NAMALWA (cell line): Measurements from ENCODE around the gene RCOR2.

Experiments
- DNase-seq: peaks from one replicate; pipeline ENCODE4 v3.0.0-alpha.2; 2015; ENCODE audit warnings: low spot score

The RCOR2 gene

GRCh38 chr11:63922673-63923192 is 5.8 kb upstream of the RCOR2 start:
- no peak for DNase-seq

- DNase-seq: peak; percentile 50
These were observed 4.0 kb upstream of the RCOR2 start for GRCh38 chr11:63920939-63921417.

- DNase-seq: no peak
These were observed 3.4 kb upstream of the RCOR2 start for GRCh38 chr11:63920126-63920938.

- DNase-seq: no peak
These were observed 2.5 kb upstream of the RCOR2 start for GRCh38 chr11:63919267-63920125.

- DNase-seq: no peak
These were observed 1.7 kb upstream of the RCOR2 start for GRCh38 chr11:63918507-63919191.

- DNase-seq: peak; percentile 46
These were observed 935 bp upstream of the RCOR2 start for GRCh38 chr11:63917692-63918506.

- no peak for DNase-seq
These were observed 765 bp downstream of the RCOR2 start for GRCh38 chr11:63915961-63916836.

GRCh38 chr11:63914896-63915691 is 1.9 kb downstream of the RCOR2 start:
- DNase-seq: no peak

GRCh38 chr11:63913866-63914830 is 2.8 kb downstream of the RCOR2 start:
- DNase-seq: no peak

- DNase-seq: no peak
These were observed 4.3 kb downstream of the RCOR2 start for GRCh38 chr11:63912678-63913077.

GRCh38 chr11:63911876-63912275 is 5.1 kb downstream of the RCOR2 start:
- DNase-seq: no peak

GRCh38 chr11:63911440-63911839 is 5.5 kb downstream of the RCOR2 start:
- no peak for DNase-seq

GRCh38 chr11:63910675-63911074 is 6.3 kb downstream of the RCOR2 start:
- DNase-seq: no peak

GRCh38 chr11:63909591-63910506 is 7.1 kb downstream of the RCOR2 start:
- DNase-seq: no peak

- no peak for DNase-seq
These were observed 8.1 kb downstream of the RCOR2 start for GRCh38 chr11:63908631-63909401.

- no peak for DNase-seq
These were observed 9.0 kb downstream of the RCOR2 start for GRCh38 chr11:63907808-63908530.
